GM19438 (cell line): Measurements from ENCODE around the gene RBP5.

Experiments
- ATAC-seq: cut with Tn5 transposase; IDR thresholded peaks from one replicate; pipeline ENCODE4 v1.9.1; 2021; ENCODE audit warnings: low read depth; ENCODE audit not compliant: unreplicated experiment

Gene RBP5

DNA sequence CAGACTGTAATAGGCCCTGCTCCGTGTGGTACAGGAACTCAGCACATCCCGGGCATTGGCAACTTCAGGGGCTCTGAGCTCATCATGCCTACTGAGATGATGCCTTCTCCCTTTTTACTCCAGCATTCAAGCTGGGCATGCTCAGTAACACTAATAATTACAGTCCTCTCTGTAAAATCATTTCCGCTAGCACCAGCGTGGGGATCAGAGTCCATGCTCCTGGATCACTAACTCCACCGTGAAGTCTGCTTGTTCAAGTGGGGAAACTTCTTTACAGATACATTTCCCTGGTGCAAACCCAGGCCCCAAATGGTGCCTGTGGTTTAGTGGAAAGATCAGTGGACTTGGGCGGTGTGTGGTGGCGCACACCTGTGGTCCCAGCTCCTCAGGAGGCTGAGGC lies 18.2 kb upstream of the RBP5 start:
- no peak for ATAC-seq

DNA sequence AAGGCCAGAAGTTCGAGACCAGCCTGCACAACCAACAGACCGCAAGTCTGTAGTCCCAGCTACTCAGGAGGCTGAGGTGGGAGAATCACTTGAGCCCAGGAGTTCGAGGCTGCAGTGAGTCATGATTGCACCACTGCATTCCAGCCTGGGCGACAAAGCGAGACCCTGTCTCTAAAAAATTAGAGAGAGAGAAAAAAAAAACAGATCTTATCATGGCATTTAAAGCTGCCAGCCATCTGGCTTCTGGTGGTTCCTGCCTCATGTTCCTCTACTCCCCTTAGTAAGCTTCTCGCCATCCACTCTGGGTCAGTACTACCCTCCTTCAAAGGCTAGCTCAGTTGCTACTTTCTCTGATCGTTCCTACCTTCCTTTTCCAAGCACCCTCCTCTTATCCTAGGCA lies 17.5 kb upstream of the RBP5 start:
- no peak for ATAC-seq

DNA sequence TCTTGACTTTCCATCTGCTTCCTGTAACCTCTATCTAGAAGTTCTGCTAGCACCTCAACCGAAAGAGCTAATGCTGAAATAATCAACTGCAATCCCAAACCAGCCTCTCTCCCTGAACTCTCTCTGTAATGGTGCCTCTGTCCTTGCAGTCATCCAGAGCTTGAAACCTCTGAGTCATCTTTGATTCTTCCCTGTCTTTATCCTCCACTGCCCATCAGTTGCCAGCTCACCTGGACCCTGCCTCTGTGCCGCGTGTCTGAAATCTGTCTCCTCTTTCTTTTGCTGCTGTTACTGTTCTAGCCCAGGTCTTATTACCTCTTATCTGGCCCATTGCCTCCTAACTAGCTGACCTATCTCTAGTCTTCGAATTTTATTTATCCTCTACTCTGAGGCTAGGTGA lies 17.0 kb upstream of the RBP5 start:
- no peak for ATAC-seq

DNA sequence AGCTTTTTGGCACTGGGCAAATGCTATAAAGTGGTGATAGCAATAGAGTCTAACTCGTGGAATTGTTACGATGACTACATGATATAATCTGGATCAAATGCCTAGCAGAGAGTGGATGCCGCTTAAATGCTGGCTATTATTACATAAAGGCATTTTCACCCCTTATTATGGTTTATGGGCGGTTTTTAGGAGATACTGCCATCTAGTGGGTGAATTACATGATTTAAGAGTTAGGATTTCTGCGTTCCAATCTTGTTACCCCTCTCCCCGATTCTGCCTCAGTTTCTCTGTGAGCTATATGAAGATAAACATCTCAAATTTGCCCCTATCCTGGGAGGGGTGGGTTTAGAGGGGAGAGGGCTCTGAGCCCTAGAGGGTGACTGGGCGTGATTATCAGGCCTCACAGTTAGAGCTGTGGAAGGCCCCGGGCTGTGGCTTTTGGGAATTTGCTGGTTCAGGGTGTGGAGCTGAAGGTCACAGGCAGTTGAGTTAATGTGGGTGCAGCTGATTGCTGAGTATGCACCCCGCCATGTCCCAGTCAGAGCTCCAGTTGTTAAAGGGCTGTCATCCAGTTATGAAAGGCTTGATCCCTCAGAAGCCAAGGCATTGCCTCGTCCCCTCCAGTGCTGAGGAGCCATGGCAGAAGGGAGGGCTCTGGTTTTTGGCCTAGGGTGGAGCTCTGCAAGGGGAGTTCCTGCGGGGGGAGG lies 15.9 kb upstream of the RBP5 start:
- no peak for ATAC-seq

DNA sequence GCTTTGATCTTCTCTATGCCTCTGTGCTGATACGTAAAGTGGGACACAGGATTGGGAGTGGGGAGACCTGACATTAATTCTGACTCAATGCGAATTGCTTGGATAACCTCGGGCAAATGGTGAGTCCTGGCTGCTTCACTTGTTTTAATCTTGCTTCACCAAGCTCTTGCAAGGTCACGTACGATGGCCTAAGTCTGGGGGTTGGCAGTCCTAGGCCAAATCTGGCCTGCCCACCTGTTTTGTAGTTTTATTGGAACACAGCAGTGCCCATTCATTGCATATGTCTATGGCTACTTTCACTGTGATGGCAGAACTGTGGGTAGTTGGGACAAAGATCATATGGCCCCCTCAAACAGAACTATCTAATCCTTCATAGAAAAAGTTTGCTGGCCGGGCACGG lies 14.9 kb upstream of the RBP5 start:
- ATAC-seq = no peak

DNA sequence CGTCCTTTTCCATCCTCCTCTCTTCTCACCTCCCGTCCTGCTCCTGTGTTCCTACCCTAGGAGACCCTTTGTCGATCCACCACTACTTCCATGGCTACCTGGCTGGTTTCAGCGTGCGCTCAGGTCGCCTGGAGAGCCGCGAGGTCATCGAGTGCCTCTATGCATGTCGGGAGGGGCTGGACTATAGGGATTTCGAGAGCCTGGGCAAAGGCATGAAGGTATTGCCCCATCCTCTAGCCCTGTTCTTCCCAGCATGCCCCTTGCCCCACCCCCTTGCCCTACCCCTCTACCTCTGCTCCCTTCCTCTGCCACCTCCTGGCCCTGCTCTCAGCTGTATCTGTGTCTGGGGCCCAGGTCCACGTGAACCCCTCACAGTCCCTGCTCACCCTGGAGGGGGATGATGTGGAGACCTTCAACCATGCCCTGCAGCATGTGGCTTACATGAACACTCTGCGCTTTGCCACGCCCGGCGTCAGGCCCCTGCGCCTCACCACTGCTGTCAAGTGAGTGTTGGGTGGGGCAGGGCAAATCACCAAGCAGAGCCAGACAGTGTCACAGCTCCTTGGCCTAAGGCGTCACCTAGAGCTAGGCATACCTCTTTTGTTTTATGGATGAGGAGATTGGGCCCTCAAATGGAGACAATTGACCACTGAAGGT lies 14.2 kb upstream of the RBP5 start:
- no peak for ATAC-seq

DNA sequence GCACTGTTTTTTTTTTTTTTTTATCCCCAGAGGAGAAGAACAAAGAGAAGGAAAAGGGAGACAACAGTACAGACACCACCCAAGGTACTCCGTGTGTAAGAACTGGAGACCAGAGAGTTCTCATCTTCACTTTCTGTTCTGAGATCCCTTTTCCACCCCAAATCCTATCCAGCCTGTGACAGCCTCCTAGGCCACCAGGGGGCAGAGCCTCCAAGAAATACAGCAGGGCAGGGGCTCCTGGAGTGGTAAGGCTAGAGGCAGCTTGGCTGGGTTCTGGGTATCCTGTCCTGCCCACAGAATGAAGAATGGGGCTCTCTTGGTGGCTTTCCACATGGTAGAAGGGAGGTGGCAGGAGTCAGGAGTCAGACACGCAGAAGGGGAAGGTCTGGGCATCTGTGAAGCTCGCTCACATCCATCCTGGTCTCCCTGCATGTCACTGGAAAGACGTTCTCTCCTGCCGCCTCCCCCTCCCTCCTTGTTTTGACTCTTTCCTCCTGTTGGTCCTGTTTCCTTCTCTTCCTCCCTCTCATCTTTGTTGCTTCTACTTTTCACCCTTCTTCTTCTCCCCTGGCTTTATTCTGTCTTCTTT lies 13.5 kb upstream of the RBP5 start:
- ATAC-seq = no peak

DNA sequence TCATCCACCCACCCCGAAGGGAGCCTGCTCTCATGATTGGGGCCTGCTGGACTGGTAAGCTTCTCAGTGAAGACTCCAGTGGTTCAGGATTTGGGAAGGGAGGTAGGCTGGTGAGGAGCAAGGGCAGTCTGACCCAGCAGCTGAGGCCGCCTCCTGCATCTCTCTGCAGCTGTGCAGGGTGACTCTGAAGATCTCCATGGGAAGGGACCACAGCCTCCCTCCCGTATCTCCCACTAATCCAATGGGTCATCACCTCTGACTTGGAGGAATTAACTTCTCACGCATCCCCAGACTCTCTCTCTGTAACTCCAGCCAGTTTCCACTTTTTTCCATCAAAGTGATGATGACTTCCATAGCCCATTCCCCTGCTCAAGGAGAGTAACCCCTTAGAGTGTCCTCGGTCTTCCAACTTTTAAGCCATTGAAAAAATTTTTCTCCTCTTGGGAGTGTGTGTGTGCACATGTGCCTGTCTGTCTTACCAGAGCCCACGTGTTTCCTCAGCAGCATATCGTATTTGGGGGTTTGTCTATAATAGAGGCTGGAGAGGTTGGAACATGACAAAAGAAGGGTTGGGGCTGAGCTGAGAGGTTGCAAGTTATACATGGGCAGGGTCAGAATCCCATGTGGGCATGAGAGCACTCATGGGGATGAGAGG lies 12.8 kb upstream of the RBP5 start:
- no peak for ATAC-seq

DNA sequence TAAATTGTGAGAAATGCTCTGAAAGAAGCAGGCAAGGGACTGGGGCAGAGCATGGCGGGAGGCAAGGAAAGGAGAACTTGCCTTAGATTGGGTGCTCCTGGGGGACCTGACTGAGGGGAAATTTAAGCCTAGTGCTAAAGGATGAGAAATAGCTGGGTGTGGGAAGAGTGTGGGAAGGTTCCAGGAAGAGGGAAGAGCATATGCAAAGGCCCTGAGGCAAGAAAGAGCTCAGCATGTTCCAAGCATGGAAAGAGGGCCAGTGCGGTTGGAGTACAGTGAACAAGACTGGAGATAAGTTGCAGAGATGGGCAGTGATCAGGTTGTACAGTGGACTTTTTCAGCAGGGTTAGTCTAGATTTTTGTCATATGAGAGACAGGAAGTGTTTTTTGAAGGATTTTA lies 10.5 kb upstream of the RBP5 start:
- ATAC-seq = no peak

DNA sequence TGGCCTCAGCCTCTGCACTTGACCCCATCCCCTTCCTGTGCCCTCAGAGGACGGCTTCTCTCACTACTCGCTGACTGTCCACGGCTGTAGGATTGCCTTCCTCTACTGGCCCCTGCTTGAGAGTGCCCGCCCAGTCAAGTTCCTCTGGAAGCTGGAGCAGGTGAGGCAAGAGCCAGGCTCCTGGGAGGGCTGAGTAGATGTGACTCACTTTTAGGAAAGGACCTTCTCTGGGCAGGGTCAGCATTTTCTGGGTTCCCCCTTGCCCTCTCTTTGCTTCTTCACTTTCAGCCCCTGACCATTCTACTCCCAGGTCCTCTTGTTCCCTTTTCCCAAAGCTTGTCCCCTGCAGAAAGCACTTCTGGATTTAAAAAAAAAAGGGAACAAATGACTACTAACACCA lies 9.2 kb upstream of the RBP5 start:
- ATAC-seq = no peak

DNA sequence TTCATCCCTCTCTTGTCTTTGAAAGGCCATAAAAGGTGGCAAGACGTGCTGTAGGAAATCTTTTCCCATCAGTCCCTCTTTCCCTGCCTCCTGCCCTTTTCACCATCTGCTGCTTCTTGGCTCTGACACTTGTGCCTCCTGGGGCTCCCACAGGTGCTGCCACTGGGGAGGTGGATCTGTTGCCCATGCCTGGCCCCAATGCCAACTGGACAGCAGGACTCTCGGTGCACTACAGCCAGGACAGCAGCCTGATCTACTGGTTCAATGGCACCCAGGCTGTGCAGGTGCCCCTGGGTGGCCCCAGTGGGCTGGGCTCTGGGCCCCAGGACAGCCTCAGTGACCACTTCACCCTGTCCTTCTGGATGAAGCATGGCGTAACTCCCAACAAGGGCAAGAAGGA lies 8.0 kb upstream of the RBP5 start:
- ATAC-seq = no peak

DNA sequence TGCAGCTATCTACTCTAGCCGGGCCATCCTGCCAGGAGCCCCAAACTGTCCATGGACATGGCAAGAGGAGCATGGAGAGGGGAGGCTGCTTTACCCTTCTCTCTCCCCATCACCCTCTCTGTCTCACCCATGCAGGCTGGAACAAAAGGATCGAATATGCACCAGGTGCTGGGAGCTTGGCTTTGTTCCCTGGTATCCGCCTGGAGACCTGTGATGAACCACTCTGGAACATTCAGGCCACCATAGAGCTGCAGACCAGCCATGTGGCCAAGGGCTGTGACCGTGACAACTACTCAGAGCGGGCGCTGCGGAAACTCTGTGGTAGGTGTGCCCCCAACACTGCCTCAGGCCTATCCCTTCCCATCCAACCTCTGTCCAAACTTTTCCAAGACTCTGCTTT lies 7.4 kb upstream of the RBP5 start:
- no peak for ATAC-seq

DNA sequence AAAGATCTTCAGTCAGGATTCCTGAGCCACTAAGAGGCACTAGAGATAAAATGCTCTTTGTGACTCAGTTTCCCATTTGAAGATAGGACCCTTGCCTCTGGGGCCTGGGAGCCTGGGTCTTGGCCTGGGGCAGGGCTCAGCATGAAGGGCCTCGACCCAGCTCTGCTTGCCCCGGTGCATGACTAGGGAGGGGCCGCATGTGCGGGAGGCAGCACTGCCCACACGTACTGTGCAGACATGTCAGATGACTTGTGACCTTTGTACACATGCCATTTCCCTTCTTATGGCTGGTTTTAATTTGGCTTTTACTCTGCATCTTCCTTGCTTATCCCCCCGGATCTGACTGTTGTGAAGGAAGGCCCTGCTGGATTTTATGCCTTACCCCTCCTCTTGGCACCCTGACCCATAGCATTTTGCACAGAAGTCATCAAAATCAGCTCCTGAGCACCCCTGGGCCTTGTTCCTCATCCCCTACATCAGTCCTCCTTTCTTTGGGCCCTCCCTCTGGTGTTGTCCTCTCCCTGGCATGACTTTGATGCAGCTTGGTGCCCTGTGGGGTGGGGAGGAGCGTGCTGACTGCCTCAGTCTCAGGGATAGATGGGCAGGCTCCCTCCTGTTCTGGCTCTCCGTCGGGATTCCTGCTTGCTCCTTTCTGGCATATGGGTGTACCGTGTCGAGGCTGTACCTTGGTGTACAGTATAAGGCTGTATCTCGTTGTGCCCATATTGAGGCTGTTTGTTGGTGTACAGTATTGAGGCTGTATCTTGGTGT lies 5.9 kb upstream of the RBP5 start:
- ATAC-seq = no peak

DNA sequence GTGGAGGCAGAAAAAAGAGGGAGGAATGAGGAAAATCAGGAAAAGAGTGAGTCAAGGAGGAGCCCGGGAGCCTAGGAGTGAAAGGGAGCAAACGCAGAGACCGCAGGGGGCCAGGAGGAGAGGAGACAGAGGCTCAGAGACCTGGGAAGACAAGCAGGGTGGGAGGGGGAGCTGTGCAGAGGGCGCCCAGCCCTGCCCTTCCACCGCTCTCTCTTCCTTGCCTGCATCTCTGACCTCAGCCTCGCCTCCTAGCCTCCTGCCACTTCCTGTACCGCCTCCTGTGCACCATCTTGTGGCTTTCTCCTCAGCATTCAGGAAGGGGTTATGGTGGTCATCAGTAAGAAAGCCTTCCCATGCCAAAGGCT lies 2.8 kb upstream of the RBP5 start:
- ATAC-seq = no peak

DNA sequence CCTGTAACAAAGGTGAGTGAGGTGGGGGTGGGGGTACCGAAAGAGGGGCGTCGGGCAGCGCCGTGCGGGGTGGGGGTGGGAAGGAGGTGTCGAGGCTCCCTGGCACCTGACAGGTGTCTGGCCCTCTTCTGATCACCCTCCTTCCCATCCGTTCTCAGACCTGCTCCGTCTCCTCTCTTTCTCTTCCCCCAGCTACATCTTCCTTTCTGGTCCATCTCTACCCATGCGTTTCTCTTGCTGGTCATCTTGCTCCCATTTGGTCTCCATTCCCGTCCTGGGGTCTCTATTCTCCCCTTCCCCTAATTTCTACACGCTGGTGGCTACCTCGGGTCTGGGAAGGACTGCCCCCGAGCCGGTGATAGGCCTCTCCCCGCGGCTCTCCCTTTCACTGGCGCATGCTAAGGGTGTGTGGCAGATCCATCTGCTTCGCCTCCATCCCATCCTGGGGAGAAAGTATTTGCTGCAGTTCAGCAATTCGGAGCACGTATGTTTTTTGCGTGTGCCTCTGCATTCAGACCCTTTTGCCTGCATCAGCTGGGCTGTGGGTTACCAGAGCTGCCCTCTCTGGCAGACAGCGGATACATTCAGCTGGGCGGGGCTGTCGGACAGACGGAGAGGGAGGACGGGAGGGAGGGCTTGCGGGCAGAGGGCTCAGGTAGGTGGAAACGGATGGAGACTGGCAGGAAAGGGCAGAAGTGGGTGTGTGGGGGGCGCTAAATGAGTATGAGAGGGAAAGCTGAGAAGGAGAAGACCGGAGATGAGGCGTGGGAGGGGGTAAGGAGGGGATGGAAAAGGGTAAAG lies 2.2 kb upstream of the RBP5 start:
- no peak for ATAC-seq

DNA sequence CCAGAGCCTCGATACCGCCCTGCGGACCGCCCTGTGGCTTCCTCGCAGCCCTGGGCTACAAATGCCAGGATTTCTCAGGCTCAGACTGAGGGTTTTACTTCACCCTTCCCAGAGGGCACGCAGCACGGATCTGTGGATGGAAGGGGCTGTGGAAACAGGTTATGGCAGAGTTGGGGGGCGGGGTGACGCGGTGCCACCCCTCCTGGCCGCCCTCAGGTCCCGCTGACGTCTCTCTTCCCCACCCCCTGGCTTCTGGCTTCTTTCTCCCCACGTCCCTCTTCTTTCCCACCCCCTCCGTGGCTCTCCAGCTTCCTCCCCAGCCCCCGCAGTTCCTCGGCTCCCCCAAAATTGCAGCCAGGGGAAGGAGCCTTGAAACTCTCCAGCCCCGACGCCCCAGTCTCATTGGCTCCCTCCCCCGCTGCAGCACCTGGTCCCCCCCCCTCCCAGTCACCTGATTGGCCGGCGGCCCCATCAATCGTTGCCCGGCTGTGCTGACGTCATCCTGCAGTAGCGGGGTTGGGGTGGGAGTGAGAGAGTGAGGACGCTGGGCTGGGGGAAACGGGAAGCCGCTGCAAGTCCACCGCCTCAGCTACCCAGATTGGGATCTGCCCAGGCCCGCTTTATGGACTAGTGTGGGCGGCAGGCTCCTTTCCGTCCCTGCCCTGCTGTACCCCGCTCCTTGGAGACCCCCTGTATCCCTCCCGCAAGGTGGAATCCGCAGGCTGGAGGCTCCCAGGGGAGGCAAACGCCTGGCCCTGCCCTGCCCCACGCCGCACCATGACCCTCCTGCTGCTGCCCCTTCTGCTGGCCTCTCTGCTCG lies 1.4 kb upstream of the RBP5 start, which contains the start of gene CLSTN3:
TSS of gene CLSTN3 (plus strand) at position 500 of the 820 bp plus-strand sequence. CDS start at position 778, 278 bp downstream.
- ATAC-seq = peak; percentile 81

DNA sequence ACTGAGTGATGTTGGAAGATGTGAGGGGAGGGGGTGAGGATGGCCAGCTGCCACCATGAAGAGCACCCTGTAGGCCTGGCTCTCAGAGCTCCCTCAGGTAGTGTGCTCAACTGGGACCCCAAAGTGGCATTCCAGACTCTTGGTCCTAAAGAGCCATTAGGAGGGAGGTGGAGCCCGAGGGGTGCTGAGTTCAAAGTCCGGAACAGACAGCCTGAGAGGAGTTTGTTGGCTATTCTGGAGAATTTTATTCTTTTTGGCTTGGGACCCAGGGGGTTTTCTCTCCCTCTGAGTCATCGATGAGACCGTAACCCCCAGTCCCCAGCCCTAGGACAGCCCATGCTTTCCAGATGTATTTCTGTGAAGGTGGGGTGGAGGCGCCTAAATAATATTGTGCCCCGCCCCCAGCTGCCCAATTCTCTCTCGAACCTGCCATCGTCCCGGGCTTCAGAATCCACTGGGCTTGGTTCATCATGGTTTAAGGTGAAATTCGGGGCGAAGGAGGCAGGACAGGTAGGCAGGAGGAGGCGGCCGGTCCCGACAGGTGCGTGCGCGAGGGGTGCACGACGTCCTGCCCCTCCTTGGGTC lies 690 bp upstream of the RBP5 start:
- ATAC-seq = no peak

DNA sequence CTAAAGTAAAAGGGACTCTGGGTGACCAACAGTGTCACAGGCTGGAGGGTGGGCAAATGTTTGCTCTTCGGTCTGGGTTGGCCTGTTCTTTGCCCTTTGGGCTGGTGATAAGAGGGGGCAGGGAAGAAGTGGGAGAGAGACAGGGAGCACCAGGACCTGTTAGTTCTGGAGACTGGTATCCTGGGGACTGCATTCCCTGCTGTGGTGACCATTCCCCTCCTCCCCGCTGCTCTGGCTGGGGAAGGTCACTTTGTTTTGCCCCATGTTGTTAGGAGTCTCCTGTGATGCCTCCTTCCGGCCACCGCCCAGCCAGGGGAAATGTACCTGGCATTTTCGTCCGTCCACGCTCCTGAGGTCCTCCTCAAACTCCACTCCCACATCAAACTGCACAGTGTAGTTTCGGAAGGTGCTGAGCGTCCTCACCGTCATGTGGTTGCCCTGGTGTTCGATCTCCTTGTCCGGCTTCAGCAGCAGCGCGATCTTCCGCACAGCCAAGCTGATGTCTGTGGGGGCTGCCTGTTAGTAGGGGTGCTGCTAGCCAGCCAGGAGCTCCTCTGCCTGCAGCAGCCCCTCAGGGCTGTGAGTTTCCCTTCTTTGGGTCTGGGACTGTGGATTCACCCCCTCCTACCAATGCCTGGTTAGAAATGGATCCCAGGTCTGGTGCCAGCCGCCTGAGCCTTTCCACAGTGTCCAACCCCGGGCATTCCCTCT lies 618 bp downstream of the RBP5 start:
- no peak for ATAC-seq
